Glomerular visceral epithelial cell (primary cell): ENCODE measurements around the gene CFAP100.

Source experiments
- DNase-seq: peaks from one replicate; pipeline ENCODE4 v3.0.0-alpha.2; 2016; ENCODE audit errors: extremely low spot score

Gene CFAP100

DNA sequence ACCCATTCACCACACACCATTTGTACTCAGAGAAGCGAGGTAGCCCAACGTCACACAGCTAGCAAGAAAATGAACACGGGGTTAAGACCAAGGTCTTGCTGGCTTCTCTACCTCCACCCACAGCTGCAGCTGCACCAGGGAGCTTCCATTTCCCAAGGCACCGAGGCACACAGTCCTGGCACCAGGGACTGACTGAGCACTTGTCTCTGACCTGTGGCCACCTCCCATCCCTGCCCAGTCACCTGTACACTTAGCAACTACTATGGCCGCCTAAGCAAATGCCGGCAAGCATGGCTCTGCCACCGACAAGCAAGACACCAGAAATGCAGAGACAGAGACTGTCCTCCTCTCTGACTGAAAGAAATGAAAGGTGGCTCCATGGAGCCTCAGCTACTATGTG, 65.7 kb downstream of the CFAP100 start:
- DNase-seq: no peak

DNA sequence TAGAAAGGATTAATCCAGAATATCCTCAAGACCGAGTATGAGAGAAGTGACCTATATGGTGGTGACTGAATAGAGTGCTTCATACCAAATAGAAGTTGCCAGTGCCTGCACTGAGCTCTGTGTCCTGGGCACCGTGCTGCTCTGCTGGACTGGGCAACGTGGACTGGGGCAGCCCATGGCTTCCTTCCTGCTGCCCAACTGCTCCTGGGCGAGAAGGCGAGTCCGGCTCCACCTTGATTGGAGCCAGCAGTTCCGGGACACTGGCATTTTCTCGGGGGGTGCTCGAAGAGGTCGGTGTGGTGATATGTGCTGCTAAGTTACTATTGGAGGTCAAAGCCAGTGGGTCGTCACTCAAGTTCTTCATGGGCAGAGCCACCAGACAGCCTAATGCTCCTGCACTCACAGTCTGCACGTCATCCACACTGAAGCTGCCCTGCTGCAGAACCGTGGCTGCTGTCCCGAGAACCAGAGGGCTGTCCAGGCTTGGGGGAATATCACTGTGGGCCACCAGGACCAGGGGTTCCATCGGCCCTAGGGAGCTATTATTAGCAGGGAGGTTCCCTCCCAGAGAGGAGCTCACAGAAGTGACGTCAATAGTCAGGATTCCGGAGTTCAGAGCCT, 66.9 kb downstream of the CFAP100 start:
- no peak for DNase-seq

DNA sequence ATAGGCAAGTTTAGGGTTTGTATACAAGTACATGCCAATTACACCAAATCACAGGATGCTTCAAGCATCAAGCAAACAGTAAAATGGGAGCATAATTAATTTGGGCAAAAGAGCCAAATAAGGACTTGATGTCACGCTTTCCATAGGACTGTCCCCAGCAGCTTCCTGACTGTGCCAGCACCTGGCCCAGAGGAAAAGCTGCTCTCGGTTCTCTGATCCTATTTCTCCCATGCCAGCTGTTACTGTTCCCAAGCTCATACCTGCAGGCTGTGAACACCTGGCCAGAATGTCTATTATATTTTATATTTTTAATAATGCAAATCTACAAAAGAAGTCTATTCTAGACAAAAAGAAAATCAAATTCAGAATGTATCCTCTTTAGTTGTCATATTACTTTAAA, 68.8 kb downstream of the CFAP100 start:
- no peak for DNase-seq

DNA sequence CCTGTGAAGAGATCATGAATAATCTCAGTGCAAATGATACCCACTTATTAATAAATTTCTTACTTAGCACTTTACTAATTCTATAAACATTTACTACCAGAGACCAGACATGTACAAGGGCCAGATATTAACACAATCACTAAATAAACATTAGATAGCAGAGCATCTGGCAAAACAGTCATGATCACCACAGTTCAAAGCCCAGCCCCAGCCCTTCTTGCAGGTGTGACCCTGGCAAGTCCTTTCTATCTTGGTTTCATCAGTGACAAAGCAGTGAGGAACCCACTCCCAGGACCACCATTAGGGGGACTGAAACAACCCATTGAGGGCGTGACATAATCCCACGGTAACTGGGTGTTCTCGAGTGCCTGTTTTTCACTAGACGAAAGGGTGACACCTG, 69.4 kb downstream of the CFAP100 start:
- no peak for DNase-seq

DNA sequence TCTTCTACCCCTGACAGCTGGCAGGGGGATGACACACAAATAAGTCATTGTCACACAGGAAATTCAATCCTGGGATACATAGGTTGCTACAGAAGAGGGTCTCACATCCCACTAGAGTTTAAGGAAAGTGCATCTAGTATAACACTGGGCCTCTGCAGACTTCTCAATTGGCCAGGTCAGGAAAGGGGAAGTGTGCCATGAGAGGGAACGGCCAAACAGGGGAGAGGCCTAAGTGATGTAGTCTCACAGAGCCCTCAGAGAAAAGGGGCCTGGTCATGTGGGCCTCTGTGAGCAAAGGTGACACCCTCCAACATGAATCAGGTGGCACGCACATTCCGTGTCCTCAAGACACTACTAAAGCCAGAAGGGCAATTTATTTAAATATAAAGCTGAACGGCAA, 69.8 kb downstream of the CFAP100 start:
- DNase-seq: no peak

DNA sequence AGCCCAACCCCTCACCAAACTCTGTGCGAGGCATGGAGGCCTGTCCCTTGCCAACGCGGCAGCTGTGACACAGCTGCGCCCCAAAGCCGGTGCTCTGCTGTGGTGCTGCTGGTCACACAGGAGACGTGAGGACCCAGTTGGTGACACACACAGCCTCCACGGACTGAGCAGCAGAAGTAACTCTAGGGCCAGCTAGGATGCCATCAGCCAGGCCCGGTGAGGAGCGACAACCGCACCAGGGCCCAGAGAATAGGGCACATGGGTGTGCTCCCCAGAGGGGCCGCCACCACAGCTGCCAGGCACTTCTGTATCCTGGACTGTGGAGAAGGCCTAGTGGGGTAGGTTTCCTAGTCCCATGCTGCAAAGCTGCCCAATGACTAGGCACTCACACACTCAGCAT, 70.3 kb downstream of the CFAP100 start:
- no peak for DNase-seq

- no peak for DNase-seq
Observed at GRCh38 chr3:126465928-126466544, 71.3 kb downstream of the CFAP100 start.

DNA sequence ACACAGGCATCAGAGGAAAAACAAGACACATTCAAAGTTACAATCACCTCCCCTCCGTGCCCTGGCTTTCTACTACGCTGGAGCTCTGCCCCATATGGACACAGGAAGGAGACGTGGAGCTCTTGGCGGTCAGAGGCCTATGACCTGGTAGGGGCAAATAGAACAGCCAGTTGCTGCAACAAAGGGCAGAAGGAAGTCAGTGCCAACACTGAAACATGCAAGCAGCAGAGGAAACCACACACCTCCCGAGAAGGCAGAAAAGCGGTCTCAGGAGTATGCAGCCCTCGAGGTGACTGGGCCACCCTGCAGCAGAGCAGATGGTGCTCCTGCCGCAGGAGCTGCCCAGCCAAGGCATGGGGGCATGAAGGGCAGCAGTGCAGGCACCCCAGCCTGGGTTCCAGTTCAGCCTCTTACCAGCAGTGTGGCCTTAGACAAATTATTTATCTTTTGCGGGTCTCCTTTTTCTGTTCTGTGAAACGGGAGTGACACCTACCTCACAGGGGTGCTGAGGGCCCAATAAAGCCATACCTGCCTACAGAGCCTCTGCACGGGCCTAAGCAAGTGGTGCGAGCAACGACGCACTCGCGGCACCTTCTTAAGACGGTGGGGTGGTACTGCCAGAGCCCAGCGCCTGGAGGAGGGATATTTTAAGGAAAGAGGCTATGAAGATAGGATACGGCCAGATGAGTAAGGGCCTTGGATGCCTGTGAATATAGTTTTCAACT, 72.3 kb downstream of the CFAP100 start:
- DNase-seq: no peak

DNA sequence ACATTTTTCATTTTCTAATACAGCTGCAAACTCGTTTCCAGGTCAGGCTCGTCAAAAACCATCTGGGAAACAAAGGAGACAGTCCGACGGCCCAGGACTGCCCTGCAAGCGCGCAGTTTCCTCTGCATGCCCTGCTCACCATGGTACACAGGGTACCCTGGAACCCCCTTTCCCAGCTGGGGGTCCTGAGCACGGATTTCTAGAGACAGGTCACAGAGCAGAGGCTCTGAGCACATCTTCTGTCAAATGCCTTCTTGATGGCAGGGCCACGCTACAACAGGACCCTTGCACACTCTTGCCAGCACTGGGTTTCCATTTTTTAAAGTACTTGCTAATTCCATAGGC, 72.9 kb downstream of the CFAP100 start:
- no peak for DNase-seq

DNA sequence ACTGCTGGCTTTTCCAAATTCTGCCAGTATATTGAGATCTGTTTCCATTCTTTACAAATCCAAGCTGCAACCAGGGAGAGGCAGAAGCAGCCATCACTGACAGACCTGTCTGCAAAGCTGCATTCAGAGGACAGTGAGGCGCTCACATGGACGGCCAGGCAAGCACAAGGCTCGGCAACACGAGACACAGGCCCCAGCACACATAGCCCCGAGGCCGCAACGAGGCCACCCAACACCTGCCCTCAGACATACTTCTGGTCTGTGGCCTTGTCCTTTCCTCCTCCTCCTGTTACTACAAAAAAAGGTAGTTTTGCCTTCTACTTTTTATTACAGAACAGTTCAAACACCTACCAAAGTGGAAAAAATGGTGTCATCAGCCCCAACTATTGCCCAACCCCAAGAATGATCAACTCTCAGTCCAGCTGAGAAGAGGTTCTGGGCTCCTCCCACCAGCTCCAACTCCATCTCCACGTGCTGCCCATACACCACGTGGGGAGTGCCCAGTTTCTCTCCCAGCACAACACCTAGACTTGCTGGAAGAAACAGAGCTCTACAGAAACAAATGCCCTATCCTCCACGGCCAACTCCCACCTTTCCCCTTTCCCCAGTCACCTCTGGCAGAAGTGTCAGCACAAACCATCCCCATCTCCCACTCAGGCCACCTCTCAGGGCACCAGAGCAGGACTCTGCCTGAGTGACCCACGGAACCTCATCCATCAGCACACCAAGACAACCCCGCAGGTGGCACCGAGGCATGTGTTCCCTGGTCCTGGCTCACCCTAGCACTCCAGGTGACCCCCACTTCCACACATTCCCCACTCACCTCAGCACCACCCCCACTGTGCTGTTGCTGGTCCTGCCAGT, 73.6 kb downstream of the CFAP100 start:
- no peak for DNase-seq

GRCh38 chr3:126469479-126469878, 74.8 kb downstream of the CFAP100 start:
- no peak for DNase-seq

DNA sequence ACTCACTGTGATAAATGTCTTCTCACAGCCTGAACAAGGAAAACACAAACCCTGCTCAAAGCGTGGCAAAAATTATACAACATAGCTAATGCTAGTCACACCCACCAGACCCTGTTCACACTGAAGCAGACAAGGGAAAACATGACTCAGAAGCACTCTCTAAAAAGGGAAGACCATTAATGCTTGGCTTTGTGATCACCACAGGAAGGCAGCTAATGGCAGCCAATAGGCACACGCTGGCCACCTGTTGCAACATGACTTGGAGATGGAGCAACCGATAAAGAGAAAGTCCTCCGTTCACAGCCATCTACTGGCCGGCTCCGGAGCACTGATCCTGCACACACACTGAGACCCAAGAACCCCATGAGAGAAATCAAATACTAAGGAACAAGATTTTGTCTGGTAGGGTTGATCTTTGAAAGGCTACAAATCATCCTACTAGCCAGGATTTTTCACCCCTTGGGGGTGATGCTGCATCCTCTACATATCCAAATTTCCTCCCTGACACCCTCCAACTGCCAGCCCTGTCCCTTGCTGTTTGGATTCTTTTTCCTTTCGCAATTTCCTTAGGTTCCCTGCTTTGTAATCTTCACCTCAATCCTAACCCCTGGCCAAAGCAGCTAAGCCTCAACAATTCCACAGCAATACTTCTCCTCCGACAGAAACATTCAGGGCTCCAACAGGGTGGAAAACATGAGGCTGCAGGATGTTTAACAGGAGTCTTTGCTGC, 77.7 kb downstream of the CFAP100 start:
- peak; percentile 60 for DNase-seq

DNA sequence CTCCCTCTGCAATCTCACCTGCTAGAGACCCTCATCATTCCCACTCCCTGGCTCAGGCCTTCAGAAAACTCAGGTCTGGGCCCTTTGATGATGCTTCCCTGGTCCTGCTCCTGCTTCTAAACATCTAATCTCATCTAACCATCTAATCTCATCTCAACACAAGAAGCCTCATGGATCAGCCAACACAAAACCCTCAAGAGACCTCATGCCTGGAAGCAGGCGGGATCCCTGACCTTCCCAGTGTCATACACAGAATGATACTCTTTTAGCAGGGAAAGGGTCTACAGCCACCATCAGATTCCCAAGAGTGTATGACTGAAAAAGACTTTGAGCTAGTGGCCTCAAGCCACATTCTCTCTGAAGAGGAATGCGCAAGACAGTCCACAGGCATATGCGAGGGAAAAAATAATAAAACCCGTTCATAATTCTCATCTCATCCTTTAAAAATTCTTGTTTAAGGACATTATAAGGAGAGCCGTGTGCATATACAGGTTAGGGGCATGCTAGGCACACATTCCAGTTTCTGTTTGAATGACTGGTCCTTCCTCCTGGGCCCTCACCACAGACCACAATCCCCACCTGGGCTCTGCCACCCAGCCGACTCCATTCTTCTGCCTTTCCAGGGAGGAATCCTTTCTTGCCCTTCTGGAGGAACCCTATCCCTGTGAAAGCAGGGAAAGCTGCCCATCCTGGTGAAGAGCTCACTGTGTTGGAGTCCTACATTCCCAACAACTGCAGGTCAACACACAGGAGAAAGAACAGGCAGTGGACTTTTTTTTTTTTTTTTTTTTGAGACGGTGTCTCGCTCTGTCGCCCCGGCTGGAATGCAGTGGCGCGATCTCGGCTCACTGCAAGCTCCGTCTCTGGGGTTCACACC, 78.8 kb downstream of the CFAP100 start:
- DNase-seq: peak; percentile 46

- DNase-seq: peak; percentile 44
Observed at GRCh38 chr3:126474498-126475412, 80.0 kb downstream of the CFAP100 start.

DNA sequence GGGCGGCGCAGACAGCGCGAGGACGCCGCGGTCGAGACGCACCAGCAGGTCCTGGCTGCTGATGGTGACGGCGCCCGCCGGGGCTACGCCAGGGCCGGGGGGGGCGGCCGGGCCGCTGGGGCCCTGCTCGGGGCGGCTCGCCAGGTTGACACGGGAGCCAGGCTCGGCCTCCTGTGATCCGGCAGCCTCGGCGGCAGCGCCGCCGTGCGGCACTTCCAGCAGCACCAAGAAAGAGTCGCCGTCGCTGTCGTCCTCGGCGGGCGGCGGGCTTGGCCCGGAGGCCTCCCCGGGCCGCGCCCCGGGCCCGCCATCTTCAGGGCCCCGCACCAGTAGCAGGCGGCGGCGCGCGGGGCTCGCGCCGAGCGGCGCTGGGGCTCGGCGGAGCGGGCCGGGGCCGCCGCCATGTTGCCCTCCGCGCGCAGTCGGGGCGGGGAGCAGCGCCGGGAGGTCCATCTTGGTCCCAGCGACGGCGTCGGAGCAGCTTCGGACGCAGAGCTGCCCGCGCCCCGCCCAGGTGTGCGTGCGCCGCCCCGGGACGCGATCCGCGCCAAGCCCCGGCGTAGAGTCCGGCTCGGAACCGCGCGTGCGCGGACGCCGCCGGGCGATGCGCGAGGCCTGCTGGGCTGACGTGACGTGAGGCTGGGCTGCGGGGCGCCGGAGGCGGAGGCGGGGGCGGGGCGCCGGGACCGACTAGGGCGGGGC, 80.9 kb downstream of the CFAP100 start, which contains the start of gene ZXDC:
Gene ZXDC (minus strand): TSS at position 479 of the 702 bp plus-strand sequence. CDS start 26 bp downstream, at position 453.
- DNase-seq: peak; percentile 96

GRCh38 chr3:126476166-126477060, 81.7 kb downstream of the CFAP100 start:
- DNase-seq: no peak

GRCh38 chr3:126477061-126477380, 82.3 kb downstream of the CFAP100 start:
- no peak for DNase-seq
